Measurements from ENCODE around the gene PHLDA1. TPM values are rescaled to one million over a fixed set of nuclear protein-coding genes. Genes with fewer than 3 reads are reported as not detected.

The PHLDA1 gene
- total and polyA plus RNA-seq, 8 donors = 15.8 to 59.3 (median 48.2) TPM

DNA sequence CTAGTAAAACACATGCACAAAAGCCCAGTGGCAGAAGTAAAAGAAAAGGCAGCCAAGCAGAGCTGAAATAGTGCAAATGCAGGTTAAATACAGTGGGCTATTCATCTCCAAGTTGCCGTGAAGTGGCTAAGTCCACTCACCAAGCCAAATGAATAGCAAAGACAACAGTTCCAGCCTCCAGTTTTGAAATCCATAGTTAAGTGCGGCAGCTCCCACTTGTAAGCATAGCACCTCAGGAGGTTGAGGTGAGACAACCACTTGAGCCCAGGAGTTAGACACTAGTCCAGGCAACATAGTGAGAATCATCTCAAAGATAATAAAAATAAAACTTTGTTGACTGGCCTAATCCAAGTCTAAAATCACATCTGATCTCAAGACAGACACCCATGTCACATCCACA, 9.8 kb upstream of the PHLDA1 start:
- Histone ChIP-seq H3K36me3 (peaks cover 0 to 9% of the 10 kb centered on the region in 2 donors), H3K27ac (no peak overlapping the region), H3K9me3 (no peaks in the 10 kb centered on the region), H3K4me1 (peaks cover 3 to 11% of the 10 kb centered on the region in 2 donors), H3K4me3 (no peak overlapping the region), H3K27me3 (no peaks in the 10 kb centered on the region)
- DNase-seq (no peak), ATAC-seq (peak; percentile 66)
- intact Hi-C loops (cut with DNase I) = no loop called here
- TF ChIP-seq, protein P1, sequence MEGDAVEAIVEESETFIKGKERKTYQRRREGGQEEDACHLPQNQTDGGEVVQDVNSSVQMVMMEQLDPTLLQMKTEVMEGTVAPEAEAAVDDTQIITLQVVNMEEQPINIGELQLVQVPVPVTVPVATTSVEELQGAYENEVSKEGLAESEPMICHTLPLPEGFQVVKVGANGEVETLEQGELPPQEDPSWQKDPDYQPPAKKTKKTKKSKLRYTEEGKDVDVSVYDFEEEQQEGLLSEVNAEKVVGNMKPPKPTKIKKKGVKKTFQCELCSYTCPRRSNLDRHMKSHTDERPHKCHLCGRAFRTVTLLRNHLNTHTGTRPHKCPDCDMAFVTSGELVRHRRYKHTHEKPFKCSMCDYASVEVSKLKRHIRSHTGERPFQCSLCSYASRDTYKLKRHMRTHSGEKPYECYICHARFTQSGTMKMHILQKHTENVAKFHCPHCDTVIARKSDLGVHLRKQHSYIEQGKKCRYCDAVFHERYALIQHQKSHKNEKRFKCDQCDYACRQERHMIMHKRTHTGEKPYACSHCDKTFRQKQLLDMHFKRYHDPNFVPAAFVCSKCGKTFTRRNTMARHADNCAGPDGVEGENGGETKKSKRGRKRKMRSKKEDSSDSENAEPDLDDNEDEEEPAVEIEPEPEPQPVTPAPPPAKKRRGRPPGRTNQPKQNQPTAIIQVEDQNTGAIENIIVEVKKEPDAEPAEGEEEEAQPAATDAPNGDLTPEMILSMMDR (IDR thresholded peaks at IDR 0.05) = no peak

DNA sequence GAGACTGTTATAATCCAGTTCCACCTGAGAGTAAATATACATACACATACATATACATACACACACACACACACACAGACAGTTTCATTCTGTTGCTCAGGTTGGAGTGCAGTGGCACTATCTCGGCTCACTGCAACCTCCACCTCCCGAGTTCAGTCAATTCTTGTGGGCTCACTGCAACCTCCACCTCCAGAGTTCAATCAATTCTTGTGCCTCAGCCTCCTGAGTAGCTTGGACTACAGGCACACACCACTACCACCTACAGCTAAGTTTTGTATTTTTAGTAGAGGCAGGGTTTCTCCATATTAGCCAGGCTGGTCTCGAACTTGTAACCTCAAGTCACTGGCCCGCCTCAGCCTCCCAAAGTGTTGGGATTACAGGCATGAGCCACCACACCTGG, 8.9 kb upstream of the PHLDA1 start:
- Histone ChIP-seq H3K4me3 (no peak overlapping the region), H3K27ac (no peak overlapping the region), H3K36me3 (peaks cover 0 to 9% of the 10 kb centered on the region in 2 donors), H3K4me1 (peaks cover 0 to 11% of the 10 kb centered on the region in 2 donors), H3K9me3 (no peaks in the 10 kb centered on the region), H3K27me3 (no peaks in the 10 kb centered on the region)
- TF ChIP-seq, protein P1 (IDR thresholded peaks at IDR 0.05) = no peak
- DNase-seq (no peak), ATAC-seq (no peak)
- intact Hi-C loops (cut with DNase I) = no loop called here

DNA sequence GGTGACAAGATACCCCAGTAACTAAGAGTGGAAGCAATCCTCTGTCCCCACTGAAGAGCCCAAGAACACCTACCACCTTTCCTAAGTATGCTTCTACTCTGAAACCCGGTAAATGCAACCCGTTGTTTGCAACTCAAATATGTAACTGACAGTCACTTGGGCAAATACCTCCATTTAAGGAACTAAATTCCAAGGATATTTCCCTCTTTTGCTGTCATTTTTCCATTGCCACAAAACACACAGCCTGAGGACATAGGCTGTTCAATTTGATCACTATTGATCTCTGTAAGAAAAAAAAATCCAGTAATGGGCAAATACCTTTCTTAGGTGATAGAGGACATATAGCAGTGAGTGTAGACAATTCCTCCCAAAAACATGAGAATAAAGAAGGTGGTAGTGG, 6.6 kb upstream of the PHLDA1 start:
- intact Hi-C loops (cut with DNase I) = loop anchor here in 1 of 2 donors (10.0 kb wide), 2 partner anchors 213 to 473 kb away; no protein-coding TSS in a partner anchor

DNA sequence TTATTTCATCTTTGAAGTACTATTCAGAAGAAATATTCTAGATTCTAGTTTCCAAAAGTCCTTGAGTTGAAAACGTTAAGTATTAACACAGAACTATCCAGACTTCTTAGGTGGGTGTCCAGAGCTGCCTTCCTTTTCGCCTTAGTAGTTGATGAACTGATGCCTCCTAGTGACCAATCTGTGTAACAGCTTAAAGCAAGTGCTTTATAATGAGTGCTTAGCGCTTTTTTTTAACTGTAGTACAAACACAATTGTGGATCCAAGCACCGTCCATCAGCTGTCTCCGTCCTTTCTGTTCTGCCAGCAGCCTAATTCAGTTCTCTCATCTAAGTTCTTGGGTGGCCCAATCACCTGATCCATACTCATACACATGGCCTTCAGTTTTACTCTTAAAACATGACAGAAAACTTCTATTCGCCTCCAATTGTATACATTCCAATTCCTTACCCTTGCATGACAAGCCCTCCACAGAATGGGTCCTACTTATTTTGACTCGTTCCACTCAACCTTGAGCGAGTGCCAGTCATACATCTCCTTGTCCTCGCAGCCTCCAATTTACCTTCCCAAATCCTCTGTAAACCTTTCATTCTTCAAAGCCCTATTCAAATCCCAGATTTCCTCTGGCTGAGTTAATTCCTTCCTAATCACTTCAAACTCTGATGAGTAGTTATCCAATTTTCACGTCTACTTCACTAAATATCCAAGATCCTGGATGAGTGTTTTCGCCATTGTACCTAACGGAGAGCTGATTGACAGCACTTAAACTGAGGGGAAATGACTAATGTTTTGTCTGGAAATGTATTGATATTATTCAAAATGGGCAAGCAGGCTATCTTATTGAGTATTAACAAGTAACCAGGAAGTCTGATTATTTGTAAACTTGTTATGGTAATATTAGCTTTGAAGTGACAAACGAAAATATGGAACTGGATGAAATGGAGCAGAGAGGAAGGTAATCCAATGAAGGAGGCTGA, 5.8 kb upstream of the PHLDA1 start:
- intact Hi-C loops (cut with DNase I) = loop anchor here in 1 of 2 donors (10.0 kb wide), 2 partner anchors 213 to 473 kb away; no protein-coding TSS in a partner anchor
- DNase-seq (peak in 1 of 4 donors; percentile 81), ATAC-seq (peak; percentile 90)
- Histone ChIP-seq H3K9me3 (no peaks in the 10 kb centered on the region), H3K4me3 (no peak overlapping the region), H3K4me1 (peaks cover 0 to 15% of the 10 kb centered on the region in 2 donors), H3K27me3 (peaks cover 0 to 3% of the 10 kb centered on the region in 2 donors), H3K27ac (no peak overlapping the region), H3K36me3 (no peaks in the 10 kb centered on the region)
- TF ChIP-seq, protein P1 (IDR thresholded peaks at IDR 0.05) = peak; percentile 73 to 76

More for the DNA sequence above, 6.6 kb upstream of the PHLDA1 start:
- no peaks in the 10 kb centered on the region for H3K36me3 ChIP-seq
- no peak for ATAC-seq
- TF ChIP-seq, protein P1 (IDR thresholded peaks at IDR 0.05) = no peak
- H3K4me1 ChIP-seq = peaks cover 0 to 11% of the 10 kb centered on the region in 2 donors
- no peak for DNase-seq
- H3K4me3 ChIP-seq = no peak overlapping the region
- H3K27ac ChIP-seq = no peak overlapping the region
- H3K9me3 ChIP-seq = no peaks in the 10 kb centered on the region
- H3K27me3 ChIP-seq = no peaks in the 10 kb centered on the region

DNA sequence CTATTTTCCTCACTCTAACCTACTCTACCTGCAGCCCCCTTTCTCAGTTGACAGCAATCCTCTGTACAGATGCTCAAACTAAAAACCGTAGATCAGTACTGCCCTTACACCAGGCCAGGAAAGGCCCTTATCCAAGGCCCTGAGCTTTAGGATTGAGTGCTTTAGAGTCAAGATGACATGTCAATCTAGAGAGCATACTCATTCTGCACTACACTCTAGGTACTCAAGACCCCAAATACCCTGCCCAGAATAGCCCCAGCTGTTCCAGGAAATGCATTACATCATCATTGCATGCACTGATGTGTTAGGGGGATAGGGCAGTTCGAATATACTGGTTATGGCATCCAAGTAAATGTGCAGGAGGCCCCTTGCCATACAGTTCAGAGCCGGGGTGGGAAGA, 3.5 kb upstream of the PHLDA1 start:
- peaks cover 0 to 16% of the 10 kb centered on the region in 2 donors for H3K4me1 ChIP-seq
- TF ChIP-seq, protein P1 (IDR thresholded peaks at IDR 0.05) = no peak
- H3K27me3 ChIP-seq = peaks cover 0 to 18% of the 10 kb centered on the region in 2 donors
- H3K27ac ChIP-seq = no peak overlapping the region
- no peak overlapping the region for H3K4me3 ChIP-seq
- no peaks in the 10 kb centered on the region for H3K36me3 ChIP-seq
- intact Hi-C loops (cut with DNase I) = loop anchor here in 1 of 2 donors (10.0 kb wide), 2 partner anchors 210 to 470 kb away; no protein-coding TSS in a partner anchor
- no peaks in the 10 kb centered on the region for H3K9me3 ChIP-seq
- DNase-seq (no peak), ATAC-seq (no peak)
